Central memory CD8-positive, alpha-beta T cell (primary cell): ENCODE results near the gene DDHD1.
A peak's percentile ranks its signal among the peaks of the same experiment; 100 is the strongest.
"Not testable (repeated sequence)": the region's sequence is repeated elsewhere in the genome, so short reads cannot be mapped to it uniquely, and the experiment has no call there.

Experiments used
- ATAC-seq: fragments of 150-1000 bp; cut with Tn5 transposase; replicated peaks from 2 replicates; pipeline ENCODE4 v1.10.0; 2022; ENCODE audit warnings: mild to moderate bottlenecking, moderate FRiP score, moderate number of reproducible peaks; ENCODE audit not compliant: poor library complexity, severe bottlenecking; ENCODE audit errors: extremely low read depth
- DNase-seq, 2 donors: peaks; one replicate each; pipeline ENCODE4 v3.0.0; 2021; ENCODE audit warnings: low spot score in 2 of 2
- H3K27ac Mint-ChIP-seq: one replicate; pipeline ENCODE4 v1.8.0; 2022; ENCODE audit warnings: low read depth, mild to moderate bottlenecking, moderate library complexity, mixed read lengths
- H3K27me3 Mint-ChIP-seq: one replicate; pipeline ENCODE4 v1.8.0; 2022; ENCODE audit warnings: mixed read lengths
- H3K36me3 Mint-ChIP-seq: one replicate; pipeline ENCODE4 v1.8.0; 2022; ENCODE audit warnings: mild to moderate bottlenecking, moderate library complexity, mixed read lengths; ENCODE audit not compliant: insufficient read depth
- H3K4me1 Mint-ChIP-seq: one replicate; pipeline ENCODE4 v1.8.0; 2022; ENCODE audit warnings: mixed read lengths
- H3K4me3 Mint-ChIP-seq: one replicate; pipeline ENCODE4 v1.8.0; 2022; ENCODE audit warnings: mild to moderate bottlenecking, moderate library complexity, mixed read lengths
- H3K9me3 Mint-ChIP-seq: one replicate; pipeline ENCODE4 v1.8.0; 2022; ENCODE audit warnings: mixed read lengths

Gene DDHD1

DNA sequence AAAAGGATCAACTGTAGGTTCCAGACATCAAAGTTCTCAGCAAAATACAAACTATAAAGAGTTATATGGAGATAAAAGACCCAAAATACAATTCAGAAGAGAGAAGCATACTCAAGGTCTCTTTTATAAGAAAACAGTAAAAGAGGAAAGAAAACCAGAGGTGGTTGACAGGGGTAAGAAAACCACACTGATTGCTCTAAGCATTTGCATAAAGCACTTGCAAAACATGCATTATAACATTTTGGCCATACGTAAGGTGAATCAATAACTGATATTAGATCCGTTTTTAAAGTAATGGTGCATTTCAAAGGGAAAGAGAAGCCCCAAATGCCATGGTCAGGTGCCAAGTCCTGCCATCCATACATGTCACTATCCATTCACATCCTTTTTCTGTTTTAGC lies 5.9 kb downstream of the DDHD1 start:
- H3K4me3 Mint-ChIP-seq, result peak overlapping the region; percentile 6
- ATAC-seq (no peak), DNase-seq (no peak)
- peaks cover 5% of the 10 kb centered on the region for H3K9me3 Mint-ChIP-seq
- peak overlapping the region; percentile 29 for H3K27ac Mint-ChIP-seq
- H3K36me3 Mint-ChIP-seq, result peaks cover 17% of the 10 kb centered on the region
- no peaks in the 10 kb centered on the region for H3K27me3 Mint-ChIP-seq
- H3K4me1 Mint-ChIP-seq, result peaks cover 73% of the 10 kb centered on the region

DNA sequence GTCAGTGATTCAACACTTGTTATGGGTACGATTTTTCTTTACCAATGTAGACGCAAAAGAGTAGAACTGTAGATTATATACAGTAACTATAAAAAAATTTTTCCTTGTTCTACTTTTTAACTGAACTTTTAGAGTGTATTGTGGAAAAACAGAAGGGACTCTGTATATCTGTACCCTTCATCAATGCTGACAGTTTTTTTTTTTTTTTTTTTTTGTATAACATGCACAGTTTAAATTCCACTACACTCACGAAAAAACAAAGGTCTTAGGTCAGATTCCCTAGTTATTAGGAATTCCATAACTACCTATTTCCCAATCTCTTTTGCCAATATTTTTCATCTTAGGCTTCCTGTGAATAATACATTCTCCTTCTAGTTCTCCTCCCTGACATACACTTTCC lies 6.4 kb downstream of the DDHD1 start:
- ATAC-seq, result no peak
- H3K27ac Mint-ChIP-seq, result peak overlapping the region; percentile 29
- H3K36me3 Mint-ChIP-seq, result peaks cover 12% of the 10 kb centered on the region
- H3K4me3 Mint-ChIP-seq, result peak overlapping the region; percentile 6
- peaks cover 5% of the 10 kb centered on the region for H3K9me3 Mint-ChIP-seq
- H3K4me1 Mint-ChIP-seq, result peaks cover 69% of the 10 kb centered on the region
- no peaks in the 10 kb centered on the region for H3K27me3 Mint-ChIP-seq
- no peak for DNase-seq

GRCh38 chr14:53144244-53144643 lies 8.9 kb downstream of the DDHD1 start:
- H3K4me3 Mint-ChIP-seq, result no peak overlapping the region
- no peak for DNase-seq

GRCh38 chr14:53140585-53140984 lies 12.5 kb downstream of the DDHD1 start:
- DNase-seq, result no peak
- H3K27me3 Mint-ChIP-seq, result no peaks in the 10 kb centered on the region
- H3K4me1 Mint-ChIP-seq, result peaks cover 34% of the 10 kb centered on the region
- ATAC-seq, result no peak
- peaks cover 7% of the 10 kb centered on the region for H3K36me3 Mint-ChIP-seq
- H3K4me3 Mint-ChIP-seq, result no peak overlapping the region
- H3K27ac Mint-ChIP-seq, result peak overlapping the region; percentile 8
- peaks cover 17% of the 10 kb centered on the region for H3K9me3 Mint-ChIP-seq

More at GRCh38 chr14:53144244-53144643, 8.9 kb downstream of the DDHD1 start:
- no peak for ATAC-seq
- Mint-ChIP-seq H3K4me1 (peaks cover 47% of the 10 kb centered on the region), H3K27me3 (no peaks in the 10 kb centered on the region), H3K36me3 (peaks cover 11% of the 10 kb centered on the region), H3K27ac (no peak overlapping the region), H3K9me3 (peaks cover 17% of the 10 kb centered on the region)

GRCh38 chr14:53137568-53138203 lies 15.4 kb downstream of the DDHD1 start:
- peaks cover 5% of the 10 kb centered on the region for H3K36me3 Mint-ChIP-seq
- no peak overlapping the region for H3K27ac Mint-ChIP-seq

GRCh38 chr14:53130491-53130890 lies 22.6 kb downstream of the DDHD1 start:
- not testable (repeated sequence) for H3K27me3 Mint-ChIP-seq, H3K27ac Mint-ChIP-seq, H3K36me3 Mint-ChIP-seq, H3K4me3 Mint-ChIP-seq, DNase-seq, H3K9me3 Mint-ChIP-seq, ATAC-seq
- H3K4me1 Mint-ChIP-seq, result peaks cover 18% of the 10 kb centered on the region

More at GRCh38 chr14:53137568-53138203, 15.4 kb downstream of the DDHD1 start:
- no peak overlapping the region for H3K4me3 Mint-ChIP-seq
- ATAC-seq (no peak), DNase-seq (no peak)
- H3K4me1 Mint-ChIP-seq, result peaks cover 20% of the 10 kb centered on the region
- H3K27me3 Mint-ChIP-seq, result no peaks in the 10 kb centered on the region
- peaks cover 14% of the 10 kb centered on the region for H3K9me3 Mint-ChIP-seq

- Mint-ChIP-seq H3K4me3 (no peak overlapping the region), H3K9me3 (no peaks in the 10 kb centered on the region), H3K4me1 (peaks cover 28% of the 10 kb centered on the region), H3K27me3 (no peaks in the 10 kb centered on the region), H3K27ac (peak overlapping the region; percentile 78), H3K36me3 (peaks cover 3% of the 10 kb centered on the region)
- DNase-seq (no peak), ATAC-seq (no peak)
These were observed 24.7 kb downstream of the DDHD1 start for GRCh38 chr14:53128303-53129028.

DNA sequence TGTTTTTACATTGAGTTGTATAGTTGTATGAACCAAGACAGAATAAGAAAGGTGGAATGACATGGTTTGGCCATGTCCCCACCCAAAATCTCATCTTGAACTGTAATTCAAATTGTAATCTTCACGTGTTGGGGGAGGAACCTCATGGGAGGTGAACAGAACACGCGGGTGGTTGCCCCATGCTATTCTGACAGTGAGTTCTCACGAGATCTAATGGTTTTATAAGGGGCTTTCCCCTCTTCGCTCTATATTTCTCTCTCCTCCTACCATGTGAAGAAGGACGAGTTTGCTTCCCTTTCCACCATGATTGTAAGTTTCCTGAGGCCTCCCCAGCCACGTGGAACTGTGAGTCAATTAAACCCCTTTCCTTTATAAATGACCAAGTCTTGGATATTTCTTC lies 25.3 kb downstream of the DDHD1 start:
- Mint-ChIP-seq H3K4me1 (peaks cover 31% of the 10 kb centered on the region), H3K27me3 (no peaks in the 10 kb centered on the region), H3K9me3 (no peaks in the 10 kb centered on the region), H3K4me3 (peak overlapping the region; percentile 40), H3K36me3 (peaks cover 3% of the 10 kb centered on the region), H3K27ac (peak overlapping the region; percentile 78)
- ATAC-seq, result no peak
- DNase-seq, result no peak

- Mint-ChIP-seq H3K9me3 (no peaks in the 10 kb centered on the region), H3K27me3 (no peaks in the 10 kb centered on the region), H3K4me1 (peaks cover 31% of the 10 kb centered on the region), H3K4me3 (peak overlapping the region; percentile 40), H3K36me3 (peaks cover 3% of the 10 kb centered on the region), H3K27ac (peak overlapping the region; percentile 78)
- ATAC-seq (no peak), DNase-seq (no peak)
These were observed 26.0 kb downstream of the DDHD1 start for GRCh38 chr14:53127151-53127550.

- ATAC-seq, result no peak
- no peaks in the 10 kb centered on the region for H3K27me3 Mint-ChIP-seq
- peak overlapping the region; percentile 40 for H3K4me3 Mint-ChIP-seq
- peaks cover 31% of the 10 kb centered on the region for H3K4me1 Mint-ChIP-seq
- peak overlapping the region; percentile 78 for H3K27ac Mint-ChIP-seq
- no peaks in the 10 kb centered on the region for H3K9me3 Mint-ChIP-seq
- no peak for DNase-seq
- H3K36me3 Mint-ChIP-seq, result peaks cover 3% of the 10 kb centered on the region
These were observed 26.4 kb downstream of the DDHD1 start for GRCh38 chr14:53126731-53127130.

DNA sequence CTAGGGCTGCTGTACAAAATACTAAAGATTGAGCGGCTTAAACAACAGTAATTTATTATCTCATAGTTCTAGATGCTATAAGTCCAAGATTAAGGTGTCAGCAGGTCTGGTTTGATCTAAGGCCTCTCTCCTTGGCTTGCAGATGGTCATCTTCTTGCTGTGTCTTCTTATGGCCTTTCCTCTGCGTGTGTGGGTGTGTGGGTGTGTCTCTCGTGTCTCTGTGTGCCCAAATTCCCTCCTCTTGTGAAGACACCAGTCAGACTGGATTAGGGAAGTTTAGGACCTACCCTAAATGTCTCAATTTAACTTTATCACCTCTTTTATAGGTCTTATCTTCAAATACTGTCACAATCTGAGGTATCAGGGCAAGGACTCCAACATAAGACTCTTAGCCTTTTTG lies 28.3 kb downstream of the DDHD1 start:
- ATAC-seq (no peak), DNase-seq (no peak)
- peaks cover 44% of the 10 kb centered on the region for H3K4me1 Mint-ChIP-seq
- peaks cover 3% of the 10 kb centered on the region for H3K36me3 Mint-ChIP-seq
- H3K27me3 Mint-ChIP-seq, result no peaks in the 10 kb centered on the region
- H3K9me3 Mint-ChIP-seq, result no peaks in the 10 kb centered on the region
- no peak overlapping the region for H3K4me3 Mint-ChIP-seq
- no peak overlapping the region for H3K27ac Mint-ChIP-seq

DNA sequence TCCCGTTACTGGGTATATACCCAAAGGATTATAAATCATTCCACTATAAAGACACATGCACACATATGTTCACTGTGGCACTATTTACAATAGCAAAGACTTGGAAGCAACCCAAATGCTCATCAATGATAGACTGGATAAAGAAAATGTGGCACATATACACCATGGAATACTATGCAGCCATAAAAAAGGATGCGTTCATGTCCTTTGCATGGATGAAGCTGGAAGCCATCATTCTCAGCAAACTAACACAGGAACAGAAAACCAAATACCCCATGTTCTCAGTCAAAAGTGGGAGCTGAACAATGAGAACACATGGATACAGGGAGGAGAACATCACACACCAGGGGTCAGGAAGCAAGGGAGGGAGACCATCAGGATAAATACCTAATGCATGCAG lies 31.7 kb downstream of the DDHD1 start:
- H3K9me3 Mint-ChIP-seq, ATAC-seq, H3K4me3 Mint-ChIP-seq, H3K27ac Mint-ChIP-seq, DNase-seq, H3K27me3 Mint-ChIP-seq, H3K36me3 Mint-ChIP-seq: not testable (repeated sequence)
- H3K4me1 Mint-ChIP-seq, result peaks cover 57% of the 10 kb centered on the region

DNA sequence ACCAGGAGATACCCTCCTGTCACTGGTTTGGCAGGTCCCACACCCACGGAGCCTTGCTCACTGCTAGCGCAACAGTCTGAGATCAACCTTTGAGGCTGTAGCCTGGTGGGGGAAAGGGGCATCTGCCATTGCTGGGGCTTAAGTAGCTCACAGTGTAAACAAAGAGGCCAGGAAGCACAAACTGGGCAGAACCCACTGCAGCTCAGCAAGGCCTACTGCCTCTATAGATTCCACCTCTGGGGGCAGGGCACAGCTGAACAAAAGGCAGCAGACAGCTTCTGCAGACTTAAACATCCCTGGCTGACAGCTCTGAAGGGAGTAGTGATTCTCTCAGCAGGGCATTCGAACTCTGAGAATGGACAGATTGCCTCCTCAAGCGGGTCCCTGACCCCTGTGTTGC lies 35.6 kb downstream of the DDHD1 start:
- DNase-seq, ATAC-seq, H3K9me3 Mint-ChIP-seq, H3K4me3 Mint-ChIP-seq, H3K27me3 Mint-ChIP-seq, H3K36me3 Mint-ChIP-seq: not testable (repeated sequence)
- Mint-ChIP-seq H3K27ac (peak overlapping the region; percentile 7), H3K4me1 (peaks cover 67% of the 10 kb centered on the region)
